Endothelial cell of umbilical vein (primary cell): ENCODE data around the gene B3GALT4. TPM values are rescaled to one million over a fixed set of nuclear protein-coding genes. Genes with fewer than 3 reads are reported as not detected.

Experiments used
- BruUV-seq: library from RNA; stranded (reverse); fragments of 400-500 nt; replicated peaks from 2 replicates; lab custom pipeline; 2021; lab: Mats Ljungman, UMichigan
- CTCF ChIA-PET: fragments of 300-600, 350-600 bp; sonication (Branson Sonifier 250); formaldehyde crosslinking; loops from one replicate; lab custom pipeline; 2021; ENCODE audit warnings: antibody characterized with exemption, inconsistent platforms; lab: Charles Lee
- POLR2A ChIA-PET: fragments of 300-600, 350-600 bp; sonication (Branson Sonifier 250); formaldehyde crosslinking; loops from one replicate; lab custom pipeline; 2021; ENCODE audit warnings: antibody characterized with exemption, inconsistent platforms; lab: Charles Lee
- DNase-seq: peaks from one replicate; pipeline ENCODE4 v3.0.0-alpha.2; 2011; ENCODE audit warnings: low read depth, low spot score
- FAIRE-seq: peaks from 2 replicates; lab custom pipeline; 2011; peaks lifted over from hg19 to GRCh38; lab: Jason Lieb, UNC
- H2AFZ ChIP-seq: 2 replicates; pipeline ENCODE4 v1.6.0; 2012; ENCODE audit warnings: low read depth, low read length, control low read depth, inconsistent platforms
- H3K27ac ChIP-seq: 2 replicates; pipeline ENCODE4 v1.5.1; 2011; ENCODE audit warnings: low read depth, mild to moderate bottlenecking, control low read depth, low read length, moderate library complexity; ENCODE audit not compliant: insufficient read depth
- H3K27me3 ChIP-seq, 2 experiments: 2 replicates each; pipeline versions ENCODE4 v1.6.0 to v1.6.1; 2011; ENCODE audit warnings: low read length in 2 of 2, mixed read lengths in 1 of 2; ENCODE audit not compliant: control insufficient read depth in 2 of 2, insufficient read depth in 2 of 2
- H3K36me3 ChIP-seq, 2 experiments: 2 replicates in 1 of 2; 3 replicates in 1 of 2; pipeline ENCODE4 v1.5.1; 2011; ENCODE audit warnings: low read length in 2 of 2, mild to moderate bottlenecking in 1 of 2, moderate library complexity in 1 of 2; ENCODE audit not compliant: control insufficient read depth in 2 of 2, insufficient read depth in 2 of 2; ENCODE audit errors: extremely low read depth in 1 of 2
- H3K4me1 ChIP-seq: 3 replicates; pipeline ENCODE4 v1.5.1; 2011; ENCODE audit warnings: mild to moderate bottlenecking, low read length; ENCODE audit not compliant: control insufficient read depth, insufficient read depth; ENCODE audit errors: extremely low read depth
- H3K4me2 ChIP-seq: 2 replicates; pipeline ENCODE4 v1.6.1; 2011; ENCODE audit warnings: low read length, control low read depth, mixed read lengths; ENCODE audit not compliant: insufficient read depth
- H3K4me3 ChIP-seq, 3 experiments: fragments of 200-600 bp in 1 of 3; sonication (generic), shearing (Covaris generic) in 1 of 3; replicated peaks in 1 of 3; 2 replicates each; pipeline ENCODE4 v1.5.1; 2011 to 2016; ENCODE audit warnings: control low read depth in 3 of 3, low read length in 3 of 3, mild to moderate bottlenecking in 2 of 3, inconsistent platforms in 1 of 3, low read depth in 1 of 3, moderate library complexity in 1 of 3; ENCODE audit not compliant: insufficient read depth in 1 of 3
- H3K79me2 ChIP-seq: 2 replicates; pipeline ENCODE4 v1.6.0; 2012; ENCODE audit warnings: low read length, inconsistent platforms; ENCODE audit not compliant: control insufficient read depth, insufficient read depth
- H3K9ac ChIP-seq: replicated peaks from 2 replicates; pipeline ENCODE3; 2011; ENCODE audit warnings: low read length, control low read depth; ENCODE audit not compliant: insufficient read depth; ENCODE audit errors: extremely low read depth
- H3K9me1 ChIP-seq: replicated peaks from 3 replicates; pipeline ENCODE4 v1.6.0; 2011; ENCODE audit warnings: mild to moderate bottlenecking, low read length; ENCODE audit not compliant: control insufficient read depth, insufficient read depth; ENCODE audit errors: extremely low read depth
- H3K9me3 ChIP-seq: replicated peaks from 2 replicates; pipeline ENCODE4 v1.5.1; 2012; ENCODE audit warnings: low read length, inconsistent platforms; ENCODE audit not compliant: control insufficient read depth, insufficient read depth
- H4K20me1 ChIP-seq: replicated peaks from 2 replicates; pipeline ENCODE3; 2011; ENCODE audit warnings: mild to moderate bottlenecking, low read length; ENCODE audit not compliant: control insufficient read depth, insufficient read depth; ENCODE audit errors: extremely low read depth
- CTCF ChIP-seq, 2 donors: IDR thresholded peaks; 1 replicate in 1 of 2; 2 replicates in 1 of 2; pipeline ENCODE4 v1.5.1; 2011; ENCODE audit warnings: low read length in 2 of 2, mild to moderate bottlenecking in 2 of 2, moderate library complexity in 2 of 2, control low read depth in 1 of 2, inconsistent platforms in 1 of 2, low read depth in 1 of 2; ENCODE audit not compliant: insufficient read depth in 1 of 2; ENCODE audit errors: extremely low read depth in 1 of 2
- EZH2 ChIP-seq: IDR thresholded peaks from 2 replicates; pipeline ENCODE4 v1.6.1; 2012; ENCODE audit warnings: borderline replicate concordance, low read depth, mild to moderate bottlenecking, moderate library complexity, low read length, inconsistent platforms; ENCODE audit not compliant: severe bottlenecking
- FOS ChIP-seq: IDR thresholded peaks from 2 replicates; pipeline ENCODE4 v1.6.1; 2011; ENCODE audit warnings: mild to moderate bottlenecking, low read length, moderate library complexity, borderline replicate concordance; ENCODE audit not compliant: insufficient read depth
- GATA2 ChIP-seq: IDR thresholded peaks from 2 replicates; pipeline ENCODE4 v1.7.0; 2011; ENCODE audit warnings: low read depth, mild to moderate bottlenecking, moderate library complexity, mixed read lengths, low read length; ENCODE audit not compliant: insufficient read length, insufficient read depth
- JUN ChIP-seq: IDR thresholded peaks from 2 replicates; pipeline ENCODE4 v1.6.1; 2011; ENCODE audit warnings: borderline replicate concordance, low read depth; ENCODE audit not compliant: insufficient read length, insufficient read depth
- MAX ChIP-seq: IDR thresholded peaks from 2 replicates; pipeline ENCODE4 v1.6.1; 2011; ENCODE audit not compliant: insufficient read depth, insufficient read length
- MYC ChIP-seq: IDR thresholded peaks from one replicate; pipeline ENCODE4 v1.6.1; 2011; ENCODE audit warnings: mild to moderate bottlenecking, low read depth, low read length
- POLR2A ChIP-seq: IDR thresholded peaks from 2 replicates; pipeline ENCODE4 v1.6.1; 2012; ENCODE audit warnings: low read depth, mild to moderate bottlenecking, control low read depth, low read length
- POLR2AphosphoS5 ChIP-seq: IDR thresholded peaks from 2 replicates; pipeline ENCODE4 v1.6.1; 2012; ENCODE audit warnings: low read depth, mild to moderate bottlenecking, control low read depth, low read length, moderate library complexity; ENCODE audit not compliant: insufficient read depth
- dilution Hi-C: fragments of 300-500 bp; cut with MboI; formaldehyde crosslinking; loops from one replicate; pipeline ENCODE4 v1.15.0; 2019; ENCODE audit warnings: low sequenced_read_pairs; ENCODE audit not compliant: extremely low pct_ligation_motif_present
- intact Hi-C: fragments of 100-400 bp; cut with micrococcal nuclease; formaldehyde crosslinking; loops from one replicate; pipeline ENCODE4 v1.10.0; 2022
- polyA plus RNA-seq, 4 experiments: library from polyadenylated mRNA; depleted of rRNA in 3 of 4; stranded (reverse) in 3 of 4; unstranded in 1 of 4; fragments of >200 nt; gene quantifications; 2 replicates each; pipeline versions ENCODE4 v1.2.1 to v1.2.3, GENCODE V29; 2011 to 2012; ENCODE audit warnings: missing spikeins in 1 of 4
- total RNA-seq: library from RNA; stranded (reverse); gene quantifications from 2 replicates; pipeline ENCODE4 v1.2.3, GENCODE V29; 2021

B3GALT4 gene
- total and polyA plus RNA-seq, 2 donors (not counting 3 experiments of a cell fraction or from before 2014, with no cell fraction given), result 4.5 to 5.6 TPM

- Histone ChIP-seq H4K20me1 (no peaks in the 10 kb centered on the region), H3K79me2 (peaks cover 27% of the 10 kb centered on the region), H3K4me1 (peaks cover 13% of the 10 kb centered on the region), H2AFZ (peak overlapping the region; percentile 48), H3K4me3 (peak overlapping the region; percentile 59 to 96 (median 88)), H3K9me3 (no peaks in the 10 kb centered on the region), H3K9me1 (no peaks in the 10 kb centered on the region), H3K27me3 (no peaks in the 10 kb centered on the region), H3K4me2 (peak overlapping the region; percentile 79), H3K36me3 (peaks cover 12 to 30% of the 10 kb centered on the region in 2 experiments), H3K27ac (peak overlapping the region; percentile 16), H3K9ac (peak overlapping the region; percentile 65)
- DNase-seq (no peak), FAIRE-seq (no peak)
- CTCF ChIA-PET, result interaction anchor here (0.9 to 2.1 kb wide), 7 partner anchors 9 to 30 kb away, joined by 3 to 17 read pairs (median 6); partner anchors contain the start of genes B3GALT4, RGL2 and ZBTB22
- BruUV-seq, result TSS peak; percentile 60
- dilution Hi-C loops, result no loop called here
- no peak for TF ChIP-seq EZH2
- TF ChIP-seq GATA2, result no peak
- no peak for TF ChIP-seq POLR2A
- TF ChIP-seq MYC, result no peak
- no peak for TF ChIP-seq MAX
- no peak for TF ChIP-seq FOS
- TF ChIP-seq CTCF (IDR thresholded peaks at IDR 0.05; ENCODE audit: extremely low read depth in 1 of 2, insufficient read depth in 1 of 2, low read depth in 1 of 2, low read length in 2 of 2), result no peak
- no peak for TF ChIP-seq POLR2AphosphoS5
- no peak for TF ChIP-seq JUN
- intact Hi-C loops, result no loop called here
- POLR2A ChIA-PET, result interaction anchor here (1.6 to 1.7 kb wide), 2 partner anchors 17 to 35 kb away, joined by 5 to 6 read pairs; partner anchors contain the start of genes RPS18 and VPS52
Observed at GRCh38 chr6:33288141-33288920, 11.4 kb downstream of the B3GALT4 start.
